Psoas muscle (tissue), 8 donors: Measurements from ENCODE around the gene STX12. TPM values are rescaled to one million over a fixed set of nuclear protein-coding genes. Genes with fewer than 3 reads are reported as not detected.

Experiments used
- ATAC-seq, 4 donors: fragments of 200-7000 bp; cut with Tn5 transposase; one replicate each; pipeline ENCODE4 v1.9.1; 2020; ENCODE audit warnings: moderate library complexity in 3 of 4, mild to moderate bottlenecking in 2 of 4
- DNase-seq, 2 donors: peaks; one replicate each; pipeline ENCODE4 v3.0.0-alpha.2; 2020
- H3K27ac ChIP-seq: fragments of 200-600 bp; one replicate; pipeline ENCODE4 v1.8.0; 2022
- H3K27me3 ChIP-seq, 3 donors: fragments of 200-600 bp in 1 of 3; one replicate each; pipeline versions ENCODE4 v1.6.1 to v1.8.0; 2013 to 2022; ENCODE audit warnings: low read length in 2 of 3, mild to moderate bottlenecking in 2 of 3, moderate library complexity in 1 of 3; ENCODE audit not compliant: insufficient read depth in 3 of 3
- H3K36me3 ChIP-seq, 2 donors: fragments of 200-600 bp in 1 of 2; one replicate each; pipeline versions ENCODE4 v1.6.1 to v1.8.0; 2013 to 2022; ENCODE audit warnings: low read depth in 1 of 2, mild to moderate bottlenecking in 1 of 2, moderate library complexity in 1 of 2; ENCODE audit not compliant: insufficient read depth in 1 of 2
- H3K4me1 ChIP-seq: fragments of 200-600 bp; one replicate; pipeline ENCODE4 v1.8.0; 2022
- H3K4me3 ChIP-seq: fragments of 200-600 bp; one replicate; pipeline ENCODE4 v1.8.0; 2022; ENCODE audit warnings: mild to moderate bottlenecking
- H3K9me3 ChIP-seq: fragments of 200-600 bp; one replicate; pipeline ENCODE4 v1.8.0; 2022
- WGBS, 3 donors: extraction: QIAGEN DNeasy Blood & Tissue Kit; methylation state at CpG; one replicate each; pipeline versions ENCODE4 v1.1.6 to v1.1.7; 2013; 5-methylcytosine and 5-hydroxymethylcytosine counted together
- intact Hi-C, 2 donors: fragments of 100-400 bp; cut with DNase I; formaldehyde crosslinking; loops; one replicate each; pipeline versions ENCODE4 v1.11.0 to v1.14.2; 2022
- long read RNA-seq, 2 donors: library from polyadenylated mRNA; unstranded; transcript quantifications; one replicate each; pipeline ENCODE4 v2.0.0, GENCODE V29; 2021
- polyA plus RNA-seq, 3 donors: library from polyadenylated mRNA; stranded (reverse); fragments of 200-250 nt; gene quantifications; one replicate each; pipeline ENCODE4 v1.2.3, GENCODE V29; 2013
- total RNA-seq, 4 donors: library from RNA; stranded (reverse); fragmentation: NEBNext Ultra II Directional in 2 of 4; extraction: Animal tissue kit (Norgen Biotek cat#: 25700) in 2 of 4; gene quantifications; one replicate each; pipeline versions ENCODE4 v1.2.1 to v1.2.4, GENCODE V29; 2021 to 2023
- TF ChIP-seq, protein P1 (sequence below): fragments of 200-600 bp; IDR thresholded peaks from one replicate; pipeline ENCODE4 v1.8.0; 2022; ENCODE audit warnings: antibody characterized with exemption
- donor health status: healthy with polysubstance abuse.
- donor health status: DM: no; HTN: no; CAD: no; lungs with moderate emphysema.
- donor health status: Bipolar disorder and iron deficiency.
- donor health status: healthy.
- donor health status: DM: yes; HTN: yes; CAD: no.
- donor health status: DM: no; HTN: no; CAD: no.
- donor health status: DM: no; HTN: no; CAD: no.
- donor health status: DM: yes; HTN: yes; CAD: no.

Gene STX12
- total RNA-seq (10 to 100 TPM; 19.5 to 33.6 (median 28.9) TPM), polyA plus RNA-seq (10 to 100 TPM; 14.5 to 24.7 (median 21.0) TPM)
- long read RNA-seq, donor 1, transcript STX12-201 (9 exons, 3,079 nt): major isoform, 45 of 48 reads
- long read RNA-seq, donor 1, partial matches to known transcripts: 1 of 48 reads
- long read RNA-seq, donor 1, other reads (novel, unspliced or antisense): 2 of 48 reads
- long read RNA-seq, donor 2, transcript STX12-201 (9 exons, 3,079 nt): major isoform, 93 of 97 reads
- long read RNA-seq, donor 2, partial matches to known transcripts: 1 of 97 reads
- long read RNA-seq, donor 2, other reads (novel, unspliced or antisense): 3 of 97 reads

DNA sequence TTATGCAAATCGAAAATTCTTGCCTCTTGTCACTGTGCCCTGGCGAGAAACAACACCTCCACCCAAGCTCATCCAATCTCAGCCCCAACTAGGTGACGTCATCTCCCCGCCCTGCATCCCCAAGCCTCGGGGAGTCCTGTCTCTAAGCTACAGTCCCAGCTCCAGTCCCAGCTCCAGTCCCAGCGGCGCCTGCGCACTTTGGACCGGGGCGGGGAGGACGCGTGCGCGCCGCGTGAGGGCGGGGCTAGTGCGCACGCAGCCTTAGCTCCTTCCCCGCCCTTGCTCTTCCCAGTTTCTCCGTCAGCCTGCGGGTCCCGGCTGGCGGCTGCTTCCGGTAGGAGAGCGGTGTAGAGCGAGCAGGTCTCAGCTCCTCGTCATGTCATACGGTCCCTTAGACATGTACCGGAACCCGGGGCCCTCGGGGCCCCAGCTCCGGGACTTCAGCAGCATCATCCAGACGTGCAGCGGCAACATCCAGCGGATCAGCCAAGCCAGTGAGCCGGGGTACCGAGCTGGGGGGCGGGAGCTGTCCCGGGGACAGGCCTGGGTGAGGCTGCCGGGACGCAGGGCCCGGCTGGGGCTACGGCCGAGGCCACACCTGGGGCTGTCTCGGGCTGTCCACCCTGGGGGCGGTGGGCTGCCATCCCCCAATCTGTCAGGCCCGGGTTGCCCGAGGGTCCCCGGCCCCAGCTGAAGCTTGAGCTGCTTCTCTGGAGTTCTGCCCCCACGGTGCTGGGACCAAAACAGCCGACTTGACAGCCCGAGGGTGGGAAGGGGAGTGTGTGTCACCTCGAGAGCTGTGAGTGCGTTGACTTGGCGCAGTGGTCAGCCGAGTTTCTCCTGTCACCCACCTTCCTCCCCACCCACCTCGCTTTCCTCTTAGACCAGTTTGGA, at the start of gene STX12:
Gene STX12 (plus strand): TSS at position 288 of the 894 bp plus-strand sequence. CDS start 89 bp downstream, at position 377.
- H3K9me3 ChIP-seq: no peaks in the 10 kb centered on the region
- intact Hi-C loops: loop anchor here in 1 of 2 donors (5.0 kb wide), 1 partner anchor 46 kb away; the partner anchor contains the start of gene FAM76A
- DNase-seq (peak; percentile 99), ATAC-seq (peak; percentile 98 to 100 (median 99))
- no peaks in the 10 kb centered on the region for H3K27me3 ChIP-seq
- H3K4me1 ChIP-seq: peaks cover 20% of the 10 kb centered on the region
- H3K36me3 ChIP-seq: peaks cover 0 to 16% of the 10 kb centered on the region in 2 donors
- peak within 1 kb of the TSS; percentile 95 for H3K27ac ChIP-seq
- TF ChIP-seq, protein P1, sequence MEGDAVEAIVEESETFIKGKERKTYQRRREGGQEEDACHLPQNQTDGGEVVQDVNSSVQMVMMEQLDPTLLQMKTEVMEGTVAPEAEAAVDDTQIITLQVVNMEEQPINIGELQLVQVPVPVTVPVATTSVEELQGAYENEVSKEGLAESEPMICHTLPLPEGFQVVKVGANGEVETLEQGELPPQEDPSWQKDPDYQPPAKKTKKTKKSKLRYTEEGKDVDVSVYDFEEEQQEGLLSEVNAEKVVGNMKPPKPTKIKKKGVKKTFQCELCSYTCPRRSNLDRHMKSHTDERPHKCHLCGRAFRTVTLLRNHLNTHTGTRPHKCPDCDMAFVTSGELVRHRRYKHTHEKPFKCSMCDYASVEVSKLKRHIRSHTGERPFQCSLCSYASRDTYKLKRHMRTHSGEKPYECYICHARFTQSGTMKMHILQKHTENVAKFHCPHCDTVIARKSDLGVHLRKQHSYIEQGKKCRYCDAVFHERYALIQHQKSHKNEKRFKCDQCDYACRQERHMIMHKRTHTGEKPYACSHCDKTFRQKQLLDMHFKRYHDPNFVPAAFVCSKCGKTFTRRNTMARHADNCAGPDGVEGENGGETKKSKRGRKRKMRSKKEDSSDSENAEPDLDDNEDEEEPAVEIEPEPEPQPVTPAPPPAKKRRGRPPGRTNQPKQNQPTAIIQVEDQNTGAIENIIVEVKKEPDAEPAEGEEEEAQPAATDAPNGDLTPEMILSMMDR: no peak
- H3K4me3 ChIP-seq: peak within 1 kb of the TSS; percentile 98
- 0% methylated on average over 40 to 58 of the region's 58 CpGs for WGBS, 3 donors

DNA sequence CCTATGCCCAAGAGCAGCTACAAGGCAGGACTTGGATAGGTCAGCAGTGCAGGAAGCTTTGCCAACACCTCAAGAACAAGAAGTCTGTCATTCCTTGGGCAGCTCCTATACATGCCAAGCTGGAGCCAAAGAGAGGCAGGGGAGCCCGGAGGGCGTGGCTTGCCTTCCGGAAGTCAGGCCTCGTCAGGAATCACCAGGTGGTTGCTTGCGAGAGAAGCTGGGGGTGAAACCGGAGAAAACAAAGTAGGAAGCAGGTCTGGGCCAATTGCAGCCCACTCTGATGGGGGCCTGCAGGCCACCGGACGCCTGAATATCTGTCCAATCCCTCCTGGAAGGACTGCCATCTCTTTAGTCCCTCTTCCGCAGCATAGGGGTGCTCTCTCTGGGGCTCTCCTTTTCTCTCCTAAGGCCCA, 48.1 kb upstream of the STX12 start:
- ATAC-seq: no peak
- TF ChIP-seq, protein P1: no peak
- DNase-seq: peak; percentile 36 to 55
- H3K4me3 ChIP-seq: peak overlapping the region; percentile 95
- no peaks in the 10 kb centered on the region for H3K9me3 ChIP-seq
- no peaks in the 10 kb centered on the region for H3K27me3 ChIP-seq
- intact Hi-C loops: loop anchor here (5.0 to 10.0 kb wide), 3 partner anchors 47 to 53 kb away; partner anchors contain the start of genes IFI6 (in 2 of the 2) and STX12 (in 1 of the 2)
- 26 to 45% (median 29%) methylated on average over 9 of the region's 9 CpGs for WGBS, 3 donors
- H3K27ac ChIP-seq: peak overlapping the region; percentile 76
- H3K36me3 ChIP-seq: peaks cover 3 to 22% of the 10 kb centered on the region in 2 donors
- peaks cover 18% of the 10 kb centered on the region for H3K4me1 ChIP-seq

DNA sequence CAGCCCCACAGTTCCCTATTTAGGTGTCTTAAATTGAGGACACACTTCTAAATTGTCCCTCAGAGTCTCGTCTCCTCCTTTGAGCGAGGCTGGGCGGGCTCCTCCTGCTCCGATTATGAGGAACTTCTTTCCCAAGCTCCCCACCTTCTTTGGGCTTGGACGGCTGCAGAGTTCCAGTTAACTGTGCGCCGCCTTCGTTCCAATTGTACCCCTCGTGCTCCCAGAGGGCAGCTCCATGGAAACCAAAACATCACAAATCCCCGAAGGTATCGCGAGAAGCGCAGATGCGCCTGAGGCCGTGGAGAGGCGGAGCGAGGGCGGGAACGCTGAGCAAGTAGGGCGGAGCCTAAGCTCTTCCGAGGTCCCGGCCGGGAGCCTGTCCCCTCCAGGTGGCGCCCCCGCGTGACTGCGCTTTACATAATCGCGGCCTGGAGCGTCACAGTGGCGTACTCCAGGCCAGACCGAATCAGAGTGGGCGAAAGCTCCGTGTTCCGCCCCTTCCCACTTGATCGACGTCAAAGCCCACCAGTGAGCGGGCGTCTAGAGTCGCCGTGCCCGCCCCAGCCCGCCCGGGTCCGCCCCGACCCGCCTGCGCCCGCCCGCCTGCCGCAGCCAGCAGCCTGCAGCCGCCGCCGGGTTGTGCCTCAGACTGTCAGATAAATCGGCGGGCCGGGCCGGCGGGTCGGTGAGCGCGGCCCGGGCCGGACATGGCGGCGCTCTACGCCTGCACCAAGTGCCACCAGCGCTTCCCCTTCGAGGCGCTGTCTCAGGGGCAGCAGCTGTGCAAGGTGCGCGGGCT, 47.4 kb upstream of the STX12 start, which contains the start of gene FAM76A:
Gene FAM76A (plus strand): TSS at position 588 of the 799 bp plus-strand sequence. CDS start 120 bp downstream, at position 708.
- Histone ChIP-seq H3K9me3 (no peaks in the 10 kb centered on the region), H3K4me1 (peaks cover 18% of the 10 kb centered on the region), H3K27ac (peak within 1 kb of the TSS; percentile 94), H3K36me3 (peaks cover 3 to 28% of the 10 kb centered on the region in 2 donors), H3K27me3 (no peaks in the 10 kb centered on the region), H3K4me3 (peak within 1 kb of the TSS; percentile 95)
- peak; percentile 96 to 98 (median 96) for ATAC-seq
- whole genome bisulfite sequencing, 3 donors: 1% methylated on average over 63 to 72 of the region's 72 CpGs
- peak; percentile 99 to 100 for DNase-seq
- TF ChIP-seq, protein P1: peak; percentile 34
- intact Hi-C loops: loop anchor here (5.0 to 10.0 kb wide), 2 partner anchors 47 to 51 kb away; partner anchors contain the start of genes IFI6 (in 1 of the 2) and STX12 (in 1 of the 2)
